Midbrain (tissue), 1 donor: ENCODE measurements around the gene LRMDA.
"Not testable (repeated sequence)": the region's sequence is repeated elsewhere in the genome, so short reads cannot be mapped to it uniquely, and the experiment has no call there.

Experiments
- DNase-seq: peaks from one replicate; lab custom pipeline; 2025; lab: John Stamatoyannopoulos, UW

The LRMDA gene

GRCh38 chr10:76554033-76554408, 1122.6 kb downstream of the LRMDA start:
- DNase-seq: no peak

DNA sequence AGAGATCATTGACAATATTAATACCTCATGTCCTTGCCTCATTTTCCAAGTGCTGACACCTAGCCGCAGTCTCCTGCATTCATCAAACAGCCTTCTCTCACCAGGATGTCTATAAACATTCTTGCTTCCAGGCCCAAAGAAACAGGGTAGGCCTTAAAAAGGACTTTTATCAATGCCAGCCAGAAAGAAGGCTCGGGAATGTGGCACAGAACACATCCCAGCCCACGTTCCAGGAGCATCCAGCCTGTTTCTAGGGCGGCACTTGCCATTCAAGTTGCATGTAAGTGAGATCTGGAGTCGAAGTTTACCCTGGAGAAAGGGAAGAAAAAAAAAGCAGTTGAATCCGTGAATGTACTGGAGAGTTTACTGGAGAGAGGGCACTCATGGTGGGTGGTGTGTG, 1123.1 kb downstream of the LRMDA start:
- DNase-seq: no peak

- no peak for DNase-seq
Observed at GRCh38 chr10:76555067-76555670, 1123.7 kb downstream of the LRMDA start.

DNA sequence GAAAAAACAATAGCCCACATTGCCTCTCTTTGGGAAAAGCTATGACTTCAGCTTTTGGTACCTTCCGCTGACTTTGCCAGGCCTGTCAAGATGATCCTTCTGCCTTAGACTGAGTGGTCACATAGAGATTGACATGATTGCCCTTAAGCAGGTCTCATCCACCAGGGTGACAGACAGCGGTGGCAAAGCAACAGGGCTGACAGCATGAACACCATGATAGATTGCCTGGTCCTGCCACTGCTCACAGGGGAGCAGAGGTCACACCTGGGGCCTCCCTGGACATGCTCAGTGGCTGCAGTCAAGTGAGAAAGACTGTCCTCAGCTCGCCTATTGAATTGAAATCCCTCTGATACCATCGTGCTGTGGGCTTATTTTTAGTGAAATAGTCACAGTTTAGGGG, 1125.9 kb downstream of the LRMDA start:
- no peak for DNase-seq

- DNase-seq: no peak
Observed at GRCh38 chr10:76558586-76558985, 1127.2 kb downstream of the LRMDA start.

GRCh38 chr10:76558996-76559891, 1127.8 kb downstream of the LRMDA start:
- DNase-seq: no peak

- DNase-seq: no peak
Observed at GRCh38 chr10:76559892-76560220, 1128.4 kb downstream of the LRMDA start.

DNA sequence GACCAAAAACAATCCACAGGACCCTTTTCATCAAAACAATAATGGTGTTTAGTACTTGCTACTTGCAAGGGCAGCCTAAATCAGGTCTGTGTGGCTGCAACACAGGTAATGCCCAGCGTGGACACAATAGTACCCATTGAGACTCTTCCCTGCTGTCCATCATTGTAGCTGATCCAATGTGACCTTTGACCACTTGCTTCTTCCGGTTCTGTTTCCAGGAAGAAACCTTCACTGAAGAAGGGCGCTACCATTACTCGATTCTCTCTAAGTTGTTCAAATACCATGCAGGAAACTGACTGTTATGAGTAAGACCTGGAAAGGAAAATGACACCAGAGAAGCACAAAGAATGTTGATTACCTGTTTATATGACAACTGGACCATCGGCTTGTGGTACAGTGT, 1128.9 kb downstream of the LRMDA start:
- DNase-seq: no peak

DNA sequence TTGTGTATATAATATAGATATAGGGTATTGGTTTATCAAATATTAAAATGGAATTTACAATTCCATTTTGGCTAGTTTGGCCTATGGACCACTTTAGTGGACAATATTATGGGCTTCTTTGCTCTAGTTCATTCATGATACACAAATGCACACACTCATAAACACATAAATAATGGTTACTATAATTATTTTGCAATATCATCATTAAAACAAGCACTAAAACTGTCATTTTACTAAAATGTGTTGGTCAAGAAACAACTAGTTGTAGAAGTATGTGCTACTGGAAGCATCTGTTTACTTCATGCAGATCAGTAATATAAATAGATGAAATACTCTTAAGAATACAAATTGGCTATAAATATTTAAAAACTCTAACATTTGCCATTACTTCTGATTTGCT, 1131.9 kb downstream of the LRMDA start:
- DNase-seq: no peak

DNA sequence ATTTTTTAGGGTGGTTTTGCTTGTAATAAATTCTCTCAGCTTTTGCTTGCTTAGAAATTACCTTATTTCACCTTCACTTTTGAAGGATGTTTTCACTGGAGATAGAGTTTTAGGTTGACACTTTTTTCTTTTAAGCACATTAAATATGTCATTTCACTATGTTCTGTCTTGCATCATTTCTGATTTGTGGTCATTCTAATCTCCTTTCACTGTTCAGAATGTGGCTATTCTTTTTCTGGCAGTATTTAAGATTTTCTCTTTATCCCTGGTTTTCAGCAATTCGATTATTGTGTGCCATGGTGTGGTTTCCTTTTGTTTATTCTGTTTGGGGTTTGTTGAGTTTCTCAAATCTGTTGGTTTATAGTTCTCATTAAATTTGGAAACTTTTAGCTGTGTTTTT, 1140.6 kb downstream of the LRMDA start:
- DNase-seq: no peak

DNA sequence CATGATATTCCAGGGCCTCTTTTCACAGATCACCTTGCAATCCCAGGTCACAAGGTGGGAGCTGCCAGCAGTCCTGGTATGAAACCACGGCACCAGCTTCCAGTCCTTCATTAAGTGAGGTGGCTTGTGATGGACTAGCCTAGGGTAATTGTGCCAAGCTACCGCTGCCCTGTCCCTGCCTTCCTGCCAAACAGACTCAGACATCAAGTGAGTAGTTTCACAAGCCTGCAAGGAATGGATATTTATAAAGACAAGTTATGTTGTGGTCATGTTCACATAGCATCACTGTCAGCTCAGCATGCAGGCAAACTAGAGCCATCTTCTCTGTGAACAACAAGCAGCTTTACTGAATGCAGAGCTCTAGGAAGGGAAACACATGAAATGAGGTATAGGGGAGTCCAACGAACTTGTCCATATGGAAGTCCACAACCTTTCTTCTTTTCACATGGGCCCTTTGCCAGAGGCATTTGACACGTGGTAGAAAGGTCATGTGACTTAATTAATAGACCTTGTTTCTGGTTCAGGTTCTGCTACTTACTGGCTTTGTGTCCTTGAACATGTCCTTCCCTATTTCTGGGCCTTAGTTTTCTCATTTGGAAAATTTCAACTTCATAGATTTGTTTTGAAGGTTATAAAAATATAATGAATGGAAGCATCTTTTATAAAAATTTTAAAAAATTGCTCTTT, 1145.0 kb downstream of the LRMDA start:
- no peak for DNase-seq

DNA sequence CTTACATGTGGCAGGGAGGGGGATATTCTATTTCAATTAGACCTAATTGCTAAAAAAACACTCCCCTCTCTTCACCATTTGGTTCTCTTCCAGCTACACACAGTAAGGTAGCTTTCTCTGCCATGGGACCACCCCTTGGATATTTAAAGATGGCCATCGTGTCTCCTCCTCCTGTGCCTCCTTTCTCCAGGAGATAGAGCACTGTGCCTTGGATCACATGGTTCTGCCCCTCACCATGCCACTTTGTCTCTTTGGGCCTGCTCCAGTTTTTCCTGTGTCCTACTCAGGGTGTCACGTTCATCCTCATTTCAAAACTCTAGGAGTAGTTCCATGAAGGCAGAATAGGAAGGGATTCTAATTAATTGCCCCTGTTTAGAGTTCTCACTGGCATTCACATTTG, 1146.0 kb downstream of the LRMDA start:
- DNase-seq: no peak

- DNase-seq: no peak
Observed at GRCh38 chr10:76581506-76582256, 1150.3 kb downstream of the LRMDA start.

DNA sequence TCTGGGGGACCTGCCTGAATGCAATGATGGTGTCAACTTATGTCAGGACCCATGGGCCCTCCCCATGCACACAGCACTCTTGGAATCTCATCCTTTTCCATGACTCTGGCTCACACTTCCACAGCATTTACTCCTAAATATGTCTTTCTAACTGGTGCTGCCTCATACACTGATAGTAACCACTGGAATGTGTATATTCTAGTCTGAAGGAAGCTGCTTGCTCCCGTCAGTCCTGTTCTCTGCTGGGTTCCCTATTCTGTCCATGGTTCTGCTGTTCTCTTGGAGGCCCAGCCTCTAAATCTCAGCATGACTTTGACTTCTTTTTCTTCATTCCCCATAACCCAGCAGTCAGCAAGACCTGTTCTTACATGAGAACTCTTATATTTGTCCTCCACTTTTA, 1151.1 kb downstream of the LRMDA start:
- DNase-seq: no peak

DNA sequence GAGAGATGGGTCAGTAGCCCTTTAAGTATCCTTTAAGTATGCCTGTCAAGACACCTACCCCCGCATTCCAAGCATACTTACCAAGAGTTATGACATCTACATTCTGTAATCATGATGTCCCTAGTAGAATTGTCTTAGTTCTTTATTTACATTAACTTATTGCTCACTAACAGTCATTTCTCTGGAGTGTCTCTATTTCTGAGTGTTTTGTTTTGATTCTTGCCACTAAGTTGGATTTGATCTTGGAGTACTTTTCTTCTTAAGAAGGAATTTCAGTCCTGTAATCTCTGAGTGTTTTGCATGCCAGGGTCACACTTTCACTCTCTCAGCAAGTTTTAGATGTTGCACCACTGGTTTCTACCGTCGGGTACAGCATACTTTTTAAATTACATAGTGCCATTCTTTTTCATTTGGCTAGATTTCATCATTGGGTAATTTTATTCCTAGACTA, 1152.3 kb downstream of the LRMDA start:
- no peak for DNase-seq

DNA sequence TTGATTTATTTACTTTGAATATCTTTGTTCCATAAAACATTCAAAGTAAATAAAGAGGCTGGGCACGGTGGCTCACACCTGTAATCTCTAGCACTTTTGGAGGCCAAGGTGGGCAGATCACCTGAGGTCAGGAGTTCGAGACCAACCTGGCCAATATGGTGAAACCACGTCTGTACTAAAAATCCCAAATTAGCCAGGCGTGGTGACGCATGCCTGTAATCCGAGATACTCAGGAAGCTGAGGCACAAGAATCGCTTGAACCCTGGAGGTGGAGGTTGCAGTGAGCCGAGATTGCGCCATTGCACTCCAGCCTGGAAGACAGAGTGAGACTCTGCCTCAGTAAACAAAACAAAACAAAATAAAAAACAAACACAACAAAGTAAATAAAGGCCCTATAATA, 1153.0 kb downstream of the LRMDA start:
- not testable (repeated sequence) for DNase-seq
